CD14-positive monocyte (primary cell): ENCODE results near the gene MTMR10. TPM values are rescaled to one million over a fixed set of nuclear protein-coding genes. Genes with fewer than 3 reads are reported as not detected.
A peak's percentile ranks its signal among the peaks of the same experiment; 100 is the strongest.

ENCODE experiments used
- DNase-seq, 3 donors: peaks; one replicate each; pipeline ENCODE4 v3.0.0-alpha.2; 2011 to 2022
- H2AFZ ChIP-seq: 2 replicates; pipeline ENCODE4 v1.6.0; 2012; ENCODE audit warnings: mild to moderate bottlenecking, low read depth, low read length, inconsistent platforms; ENCODE audit not compliant: insufficient read depth, poor library complexity, severe bottlenecking
- H3K27ac ChIP-seq, 2 donors: 1 replicate in 1 of 2; 2 replicates in 1 of 2; pipeline ENCODE4 v1.5.1; 2012 to 2013; ENCODE audit warnings: low read length in 2 of 2, control low read depth in 1 of 2, inconsistent platforms in 1 of 2, low read depth in 1 of 2, mild to moderate bottlenecking in 1 of 2
- H3K27me3 ChIP-seq, 2 donors: one replicate each; pipeline versions ENCODE4 v1.6.0 to v1.6.1; 2011 to 2013; ENCODE audit warnings: low read length in 2 of 2; ENCODE audit not compliant: control insufficient read depth in 2 of 2, insufficient read depth in 2 of 2
- H3K36me3 ChIP-seq, 2 donors: replicated peaks in 1 of 2; 1 replicate in 1 of 2; 2 replicates in 1 of 2; pipeline versions ENCODE4 v1.5.1 to v1.6.1; 2012 to 2013; ENCODE audit warnings: low read length in 2 of 2, control low read depth in 1 of 2, inconsistent platforms in 1 of 2, mild to moderate bottlenecking in 1 of 2; ENCODE audit not compliant: insufficient read depth in 2 of 2, control insufficient read depth in 1 of 2
- H3K4me1 ChIP-seq, 2 donors: 1 replicate in 1 of 2; 2 replicates in 1 of 2; pipeline versions ENCODE4 v1.5.1 to v1.6.1; 2012 to 2013; ENCODE audit warnings: low read length in 2 of 2, control low read depth in 1 of 2, inconsistent platforms in 1 of 2, mild to moderate bottlenecking in 1 of 2, moderate library complexity in 1 of 2; ENCODE audit not compliant: insufficient read depth in 2 of 2, control insufficient read depth in 1 of 2
- H3K4me2 ChIP-seq: replicated peaks from 2 replicates; pipeline ENCODE3; 2012; ENCODE audit warnings: low read length, moderate library complexity, mild to moderate bottlenecking; ENCODE audit not compliant: poor library complexity, severe bottlenecking; ENCODE audit errors: extremely low read depth
- H3K4me3 ChIP-seq, 3 experiments: fragments of 200-600 bp in 1 of 3; sonication (generic) in 1 of 3; replicated peaks in 1 of 3; 1 replicate in 2 of 3; 2 replicates in 1 of 3; pipeline ENCODE4 v1.5.1; 2011 to 2013; ENCODE audit warnings: low read length in 3 of 3, mild to moderate bottlenecking in 3 of 3, control low read depth in 2 of 3, low read depth in 2 of 3, inconsistent platforms in 1 of 3, moderate library complexity in 1 of 3
- H3K79me2 ChIP-seq: 2 replicates; pipeline ENCODE4 v1.6.0; 2012; ENCODE audit warnings: mild to moderate bottlenecking, control low read depth, inconsistent platforms, low read length, moderate library complexity; ENCODE audit not compliant: insufficient read depth
- H3K9ac ChIP-seq: 2 replicates; pipeline ENCODE4 v1.6.0; 2017; ENCODE audit warnings: low read length, mild to moderate bottlenecking; ENCODE audit not compliant: insufficient read depth, poor library complexity, severe bottlenecking
- H3K9me3 ChIP-seq, 2 donors: replicated peaks in 1 of 2; 1 replicate in 1 of 2; 2 replicates in 1 of 2; pipeline versions ENCODE4 v1.5.1 to v1.6.1; 2012 to 2013; ENCODE audit warnings: low read length in 2 of 2, control low read depth in 1 of 2; ENCODE audit not compliant: control insufficient read depth in 1 of 2, insufficient read depth in 1 of 2
- H4K20me1 ChIP-seq: 2 replicates; pipeline ENCODE4 v1.6.0; 2012; ENCODE audit warnings: mild to moderate bottlenecking, low read length, control low read depth, moderate library complexity; ENCODE audit not compliant: insufficient read depth
- H3K27ac Mint-ChIP-seq, 7 donors: one replicate each; pipeline ENCODE4 v1.8.0; 2020; ENCODE audit warnings: mild to moderate bottlenecking in 7 of 7, mixed read lengths in 7 of 7, moderate library complexity in 6 of 7, inconsistent platforms in 2 of 7
- H3K27me3 Mint-ChIP-seq, 3 donors: one replicate each; pipeline ENCODE4 v1.8.0; 2021 to 2022; ENCODE audit warnings: low read depth in 3 of 3, mild to moderate bottlenecking in 3 of 3, mixed read lengths in 3 of 3, moderate library complexity in 3 of 3, inconsistent platforms in 1 of 3
- H3K36me3 Mint-ChIP-seq, 2 donors: one replicate each; pipeline ENCODE4 v1.8.0; 2020; ENCODE audit warnings: mixed read lengths in 2 of 2, inconsistent platforms in 1 of 2, mild to moderate bottlenecking in 1 of 2
- H3K4me1 Mint-ChIP-seq: one replicate; pipeline ENCODE4 v1.8.0; 2020; ENCODE audit warnings: mild to moderate bottlenecking, mixed read lengths
- H3K4me3 Mint-ChIP-seq, 2 donors: one replicate each; pipeline ENCODE4 v1.8.0; 2020; ENCODE audit warnings: mild to moderate bottlenecking in 2 of 2, mixed read lengths in 2 of 2, moderate library complexity in 1 of 2
- H3K9me3 Mint-ChIP-seq, 7 donors: one replicate each; pipeline ENCODE4 v1.8.0; 2020 to 2022; ENCODE audit warnings: mixed read lengths in 7 of 7, mild to moderate bottlenecking in 6 of 7, moderate library complexity in 6 of 7, inconsistent platforms in 2 of 7
- WGBS: methylation state at CpG from one replicate; pipeline ENCODE4 v1.1.5; 2013; ENCODE audit warnings: missing lambda C conversion rate; ENCODE audit not compliant: insufficient coverage; 5-methylcytosine and 5-hydroxymethylcytosine counted together
- intact Hi-C, 2 donors: fragments of 100-400 bp; cut with micrococcal nuclease; formaldehyde crosslinking; loops; one replicate each; pipeline versions ENCODE4 v1.15.0 to v1.15.1; 2023
- polyA plus RNA-seq, 3 donors: library from polyadenylated mRNA; depleted of rRNA in 1 of 3; unstranded in 2 of 3; stranded (reverse) in 1 of 3; fragments of 300-500 nt in 2 of 3; fragments of >200 nt in 1 of 3; fragmentation: Illumina TruSeq in 2 of 3; gene quantifications; 1 replicate in 2 of 3; 2 replicates in 1 of 3; pipeline ENCODE4 v1.2.3, GENCODE V29; 2012 to 2021
- TF ChIP-seq, protein P1 (sequence below): fragments of 200-600 bp; IDR thresholded peaks from one replicate; pipeline ENCODE4 v1.8.0; 2022; ENCODE audit warnings: antibody characterized with exemption, mild to moderate bottlenecking

MTMR10 gene
- polyA plus RNA-seq, 3 donors: 8.7 to 23.3 (median 15.9) TPM

DNA sequence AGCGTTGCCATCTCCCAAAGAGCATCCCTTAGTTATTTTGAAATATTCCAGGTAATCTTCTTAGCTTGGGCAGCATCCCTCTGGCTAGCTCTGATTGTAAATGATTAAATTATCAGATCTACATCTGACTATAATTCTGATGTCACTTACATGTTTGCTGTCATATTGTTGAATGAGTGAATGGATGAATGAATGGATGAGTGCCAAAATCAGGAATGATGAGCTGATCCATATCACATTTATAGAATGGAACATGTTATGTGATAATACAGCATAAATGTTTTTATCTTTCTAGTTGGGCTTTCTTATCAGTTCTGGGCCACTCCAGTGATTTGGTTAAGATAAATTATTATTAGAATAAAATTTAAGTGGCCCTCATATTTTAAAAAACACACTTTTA lies 73.8 kb downstream of the MTMR10 start:
- Histone ChIP-seq H4K20me1 (no peaks in the 10 kb centered on the region), H2AFZ (no peak overlapping the region), H3K27ac (no peak overlapping the region), H3K27me3 (no peaks in the 10 kb centered on the region), H3K79me2 (no peaks in the 10 kb centered on the region), H3K4me2 (no peak overlapping the region), H3K9me3 (no peaks in the 10 kb centered on the region), H3K36me3 (peaks cover 26 to 82% of the 10 kb centered on the region in 2 donors), H3K4me1 (no peaks in the 10 kb centered on the region), H3K4me3 (no peak overlapping the region), H3K9ac (no peak overlapping the region)
- WGBS: no CpG with 5 or more reads among the region's 1 CpG
- Mint-ChIP-seq H3K4me3 (no peak overlapping the region), H3K9me3 (no peaks in the 10 kb centered on the region), H3K36me3 (peaks cover 62 to 80% of the 10 kb centered on the region in 2 donors), H3K27me3 (no peaks in the 10 kb centered on the region), H3K4me1 (no peaks in the 10 kb centered on the region), H3K27ac (no peak overlapping the region)
- TF ChIP-seq, protein P1, sequence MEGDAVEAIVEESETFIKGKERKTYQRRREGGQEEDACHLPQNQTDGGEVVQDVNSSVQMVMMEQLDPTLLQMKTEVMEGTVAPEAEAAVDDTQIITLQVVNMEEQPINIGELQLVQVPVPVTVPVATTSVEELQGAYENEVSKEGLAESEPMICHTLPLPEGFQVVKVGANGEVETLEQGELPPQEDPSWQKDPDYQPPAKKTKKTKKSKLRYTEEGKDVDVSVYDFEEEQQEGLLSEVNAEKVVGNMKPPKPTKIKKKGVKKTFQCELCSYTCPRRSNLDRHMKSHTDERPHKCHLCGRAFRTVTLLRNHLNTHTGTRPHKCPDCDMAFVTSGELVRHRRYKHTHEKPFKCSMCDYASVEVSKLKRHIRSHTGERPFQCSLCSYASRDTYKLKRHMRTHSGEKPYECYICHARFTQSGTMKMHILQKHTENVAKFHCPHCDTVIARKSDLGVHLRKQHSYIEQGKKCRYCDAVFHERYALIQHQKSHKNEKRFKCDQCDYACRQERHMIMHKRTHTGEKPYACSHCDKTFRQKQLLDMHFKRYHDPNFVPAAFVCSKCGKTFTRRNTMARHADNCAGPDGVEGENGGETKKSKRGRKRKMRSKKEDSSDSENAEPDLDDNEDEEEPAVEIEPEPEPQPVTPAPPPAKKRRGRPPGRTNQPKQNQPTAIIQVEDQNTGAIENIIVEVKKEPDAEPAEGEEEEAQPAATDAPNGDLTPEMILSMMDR: no peak
- no peak for DNase-seq
- intact Hi-C loops: no loop called here

DNA sequence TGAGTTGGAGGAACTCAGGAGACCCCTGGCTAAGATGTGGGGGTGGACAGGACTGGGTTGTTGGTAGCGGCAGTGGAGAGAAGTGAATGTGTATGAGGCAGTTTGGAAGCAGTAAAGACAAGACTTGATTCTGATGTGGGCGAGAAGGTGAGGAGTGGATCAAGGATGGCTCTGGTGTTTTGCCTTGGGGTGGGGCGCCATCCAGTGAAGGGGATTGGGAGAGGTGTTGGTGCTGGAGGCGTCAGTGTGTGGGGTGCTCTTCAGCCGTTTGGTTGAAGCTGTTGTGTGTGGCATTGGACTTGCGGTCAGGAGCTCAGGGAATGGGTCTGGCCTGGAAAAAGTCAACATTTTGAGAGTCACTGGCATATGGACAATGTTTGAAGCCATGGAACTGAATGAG lies 74.4 kb downstream of the MTMR10 start:
- H3K4me1 ChIP-seq: no peaks in the 10 kb centered on the region
- no peaks in the 10 kb centered on the region for H3K79me2 ChIP-seq
- H3K9me3 Mint-ChIP-seq: no peaks in the 10 kb centered on the region
- H3K36me3 ChIP-seq: peaks cover 24 to 82% of the 10 kb centered on the region in 2 donors
- H2AFZ ChIP-seq: no peak overlapping the region
- peak overlapping the region in 1 of 7 donors; percentile 6 for H3K27ac Mint-ChIP-seq
- H3K4me1 Mint-ChIP-seq: no peaks in the 10 kb centered on the region
- peaks cover 0 to 1% (median 0%) of the 10 kb centered on the region in 3 donors for H3K27me3 Mint-ChIP-seq
- H3K36me3 Mint-ChIP-seq: peaks cover 60 to 77% of the 10 kb centered on the region in 2 donors
- 90% methylated on average over 6 of the region's 6 CpGs for WGBS
- H3K4me3 Mint-ChIP-seq: no peak overlapping the region
- no peak overlapping the region for H3K27ac ChIP-seq
- no peaks in the 10 kb centered on the region for H4K20me1 ChIP-seq
- intact Hi-C loops: no loop called here
- no peak overlapping the region for H3K4me3 ChIP-seq
- H3K4me2 ChIP-seq: no peak overlapping the region
- H3K9me3 ChIP-seq: no peaks in the 10 kb centered on the region
- no peaks in the 10 kb centered on the region for H3K27me3 ChIP-seq
- TF ChIP-seq, protein P1: no peak
- no peak overlapping the region for H3K9ac ChIP-seq
- DNase-seq: no peak
